Epithelial cell of proximal tubule (primary cell): ENCODE data around the gene BMX. TPM values are rescaled to one million over a fixed set of nuclear protein-coding genes. Genes with fewer than 3 reads are reported as not detected.

Source experiments
- DNase-seq: peaks from one replicate; pipeline ENCODE4 v3.0.0-alpha.2; 2011; ENCODE audit warnings: low read depth
- H3K4me3 ChIP-seq: 2 replicates; pipeline ENCODE4 v1.5.1; 2011; ENCODE audit warnings: low read depth, mild to moderate bottlenecking, low read length
- CTCF ChIP-seq: conservative IDR thresholded peaks from 2 replicates; pipeline ENCODE4 v1.5.1; 2012; ENCODE audit warnings: low read depth, mild to moderate bottlenecking, low read length
- total RNA-seq: library from RNA; depleted of rRNA; stranded (reverse); fragments of >200 nt; gene quantifications from 2 replicates; pipeline ENCODE4 v1.2.3, GENCODE V29; 2015

BMX gene
- total RNA-seq, 1 donor from 2014 or later, result not detected

GRCh38 chrX:15515931-15516330 is 15.3 kb downstream of the BMX start:
- no peak for TF ChIP-seq CTCF
- no peak overlapping the region for H3K4me3 ChIP-seq
- DNase-seq, result no peak

GRCh38 chrX:15522464-15522863 is 21.9 kb downstream of the BMX start:
- no peak overlapping the region for H3K4me3 ChIP-seq
- no peak for DNase-seq
- TF ChIP-seq CTCF, result no peak

- DNase-seq, result no peak
- H3K4me3 ChIP-seq, result no peak overlapping the region
- TF ChIP-seq CTCF, result no peak
These were observed 22.5 kb downstream of the BMX start for GRCh38 chrX:15523088-15523487.

GRCh38 chrX:15524417-15524816 is 23.8 kb downstream of the BMX start:
- no peak for TF ChIP-seq CTCF
- DNase-seq, result no peak
- H3K4me3 ChIP-seq, result no peak overlapping the region

- no peak overlapping the region for H3K4me3 ChIP-seq
- TF ChIP-seq CTCF, result no peak
- DNase-seq, result no peak
These were observed 25.2 kb downstream of the BMX start for GRCh38 chrX:15525664-15526416.

GRCh38 chrX:15529165-15529564 is 28.6 kb downstream of the BMX start:
- DNase-seq, result no peak
- H3K4me3 ChIP-seq, result no peak overlapping the region
- no peak for TF ChIP-seq CTCF

- no peak for TF ChIP-seq CTCF
- DNase-seq, result no peak
- no peak overlapping the region for H3K4me3 ChIP-seq
These were observed 29.7 kb downstream of the BMX start for GRCh38 chrX:15530318-15530717.
